Transverse colon (tissue), 4 donors: Measurements from ENCODE around the gene RGS7. TPM values are rescaled to one million over a fixed set of nuclear protein-coding genes. Genes with fewer than 3 reads are reported as not detected.

ENCODE experiments used
- DNase-seq: peaks from one replicate; pipeline ENCODE4 v3.0.0-alpha.2; 2019
- H3K27ac ChIP-seq, 4 donors: fragments of 200-600 bp; sonication (generic); 2 replicates each; pipeline ENCODE4 v1.5.1; 2016 to 2018; ENCODE audit warnings: inconsistent platforms in 4 of 4
- H3K27me3 ChIP-seq: fragments of 200-600 bp; sonication (generic); 2 replicates; pipeline ENCODE4 v1.5.1; 2017; ENCODE audit warnings: inconsistent platforms
- H3K36me3 ChIP-seq, 4 donors: fragments of 200-600 bp; sonication (generic); 2 replicates each; pipeline ENCODE4 v1.5.1; 2017 to 2019; ENCODE audit warnings: inconsistent platforms in 4 of 4
- H3K4me1 ChIP-seq, 4 donors: fragments of 200-600 bp; sonication (generic); 2 replicates each; pipeline ENCODE4 v1.5.1; 2017 to 2020; ENCODE audit warnings: inconsistent platforms in 4 of 4
- H3K4me3 ChIP-seq, 4 donors: fragments of 200-600 bp; sonication (generic); 1 replicate in 1 of 4; 2 replicates in 3 of 4; pipeline versions ENCODE4 v1.5.1 to v1.6.1; 2017 to 2019; ENCODE audit warnings: inconsistent platforms in 4 of 4
- H3K9me3 ChIP-seq, 2 donors: fragments of 200-600 bp; sonication (generic); 2 replicates each; pipeline ENCODE4 v1.5.1; 2017 to 2019; ENCODE audit warnings: inconsistent platforms in 2 of 2
- CTCF ChIP-seq, 5 experiments: fragments of 200-600 bp in 3 of 5; fragments of 450-650 bp in 2 of 5; sonication (generic) in 3 of 5; IDR thresholded peaks; 1 replicate in 2 of 5; 2 replicates in 3 of 5; pipeline ENCODE4 v1.5.1; 2016 to 2017; ENCODE audit warnings: antibody characterized with exemption in 5 of 5, inconsistent platforms in 3 of 5, mild to moderate bottlenecking in 2 of 5, moderate library complexity in 1 of 5
- EP300 ChIP-seq: sonication (generic); formaldehyde crosslinking; IDR thresholded peaks from one replicate; pipeline ENCODE4 v1.6.1; 2017; ENCODE audit warnings: antibody characterized with exemption, low read depth
- POLR2A ChIP-seq: fragments of 450-650 bp; IDR thresholded peaks from one replicate; pipeline ENCODE4 v1.6.1; 2016; ENCODE audit warnings: antibody characterized with exemption, mild to moderate bottlenecking, moderate library complexity
- POLR2AphosphoS5 ChIP-seq, 3 donors: sonication (generic); formaldehyde crosslinking; IDR thresholded peaks; one replicate each; pipeline ENCODE4 v1.6.1; 2016; ENCODE audit warnings: antibody characterized with exemption in 3 of 3
- WGBS, 2 donors: methylation state at CpG; one replicate each; pipeline ENCODE4 v1.1.5; 2018; ENCODE audit warnings: low coverage in 1 of 2; 5-methylcytosine and 5-hydroxymethylcytosine counted together
- in situ Hi-C, 4 donors: fragments of 200-750 bp; cut with MboI; loops; one replicate each; pipeline versions ENCODE4 v1.15.0 to v1.15.1; 2017; ENCODE audit warnings: low sequenced_read_pairs in 3 of 4, low pct_ligation_motif_present in 1 of 4, low pct_unique_long_range_greater_than_20kb in 1 of 4
- intact Hi-C: fragments of 100-400 bp; cut with DNase I; formaldehyde crosslinking; loops from one replicate; pipeline ENCODE4 v1.15.1; 2023; ENCODE audit warnings: low total_unique reads
- total RNA-seq, 4 donors: library from RNA; depleted of rRNA; stranded (reverse); fragments of >200 nt; gene quantifications; one replicate each; pipeline ENCODE4 v1.1.0, GENCODE V29; 2016

RGS7 gene
- total RNA-seq, 4 donors from 2014 or later, result 1.5 to 2.0 TPM; not detected in 2

DNA sequence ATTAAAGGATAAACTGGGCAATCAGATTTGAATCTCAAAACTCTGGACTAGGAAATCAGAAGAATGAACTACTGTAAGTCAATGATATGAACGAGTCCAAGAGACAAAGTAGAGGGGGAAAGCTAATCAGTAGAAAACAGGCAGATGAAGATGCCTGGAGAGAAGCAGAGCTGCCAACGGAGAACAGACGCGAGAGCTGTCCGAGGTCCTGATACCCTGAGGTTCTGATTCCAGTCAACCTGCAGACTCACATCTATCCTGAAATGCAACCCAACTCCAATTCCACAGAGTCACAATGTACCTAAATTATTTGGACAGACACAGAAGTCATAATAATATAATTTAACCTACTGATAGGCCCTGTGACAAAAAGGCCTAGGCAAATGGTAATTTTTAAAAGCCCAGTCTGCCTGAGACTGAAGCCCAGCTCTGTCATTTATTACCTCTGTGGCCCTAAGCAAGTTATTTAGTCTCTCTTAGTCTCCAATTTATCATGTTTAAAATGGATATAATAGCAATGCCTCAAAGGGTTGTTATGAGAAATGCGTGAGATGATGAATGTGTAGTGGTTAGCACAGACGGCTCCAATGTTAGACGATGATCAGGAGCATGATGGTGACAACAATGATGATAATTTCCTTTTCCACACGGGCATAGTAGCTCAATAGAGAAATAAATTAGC lies 33.4 kb downstream of the RGS7 start:
- TF ChIP-seq CTCF (IDR thresholded peaks at IDR 0.05) (no peak), POLR2AphosphoS5 (IDR thresholded peaks at IDR 0.05) (no peak), POLR2A (no peak), EP300 (no peak)
- Histone ChIP-seq H3K4me1 (no peaks in the 10 kb centered on the region), H3K27me3 (no peaks in the 10 kb centered on the region), H3K4me3 (no peak overlapping the region), H3K36me3 (no peaks in the 10 kb centered on the region), H3K9me3 (no peaks in the 10 kb centered on the region), H3K27ac (no peak overlapping the region)
- 39 to 43% methylated on average over 9 of the region's 9 CpGs for WGBS, 2 donors
- in situ Hi-C loops (no loop called here), intact Hi-C loops (no loop called here)
- DNase-seq, result peak; percentile 10

DNA sequence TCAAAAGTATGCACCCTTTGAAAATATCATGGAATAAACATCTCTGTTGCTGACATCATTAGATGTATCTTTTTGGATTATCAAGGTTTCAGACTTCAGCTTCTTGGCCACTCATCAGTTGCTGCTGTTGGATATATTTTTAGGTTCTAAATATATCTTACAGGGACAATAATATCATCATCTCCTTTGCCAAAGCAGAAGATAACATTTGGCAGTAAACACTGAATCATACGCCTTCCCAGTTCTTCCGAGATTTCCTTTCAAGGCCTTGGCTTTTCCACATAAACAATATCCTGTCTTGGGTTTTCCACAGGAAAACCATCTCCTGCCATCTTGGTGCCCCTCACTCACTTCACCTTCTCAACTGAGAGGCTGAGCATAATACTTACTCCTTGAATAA lies 39.3 kb downstream of the RGS7 start:
- H3K4me1 ChIP-seq, result no peaks in the 10 kb centered on the region
- 84 to 90% methylated on average over 2 of the region's 2 CpGs for WGBS, 2 donors
- H3K27ac ChIP-seq, result no peak overlapping the region
- H3K9me3 ChIP-seq, result no peaks in the 10 kb centered on the region
- H3K4me3 ChIP-seq, result no peak overlapping the region
- no peak for DNase-seq
- intact Hi-C loops, result no loop called here
- H3K36me3 ChIP-seq, result no peaks in the 10 kb centered on the region
- TF ChIP-seq POLR2A (no peak), EP300 (no peak), CTCF (IDR thresholded peaks at IDR 0.05) (no peak), POLR2AphosphoS5 (IDR thresholded peaks at IDR 0.05) (no peak)
- H3K27me3 ChIP-seq, result no peaks in the 10 kb centered on the region
- in situ Hi-C loops, result no loop called here

GRCh38 chr1:241316372-241316771 lies 40.6 kb downstream of the RGS7 start:
- intact Hi-C loops (no loop called here), in situ Hi-C loops (no loop called here)
- Histone ChIP-seq H3K27me3 (no peaks in the 10 kb centered on the region), H3K4me3 (no peak overlapping the region), H3K9me3 (no peaks in the 10 kb centered on the region), H3K36me3 (no peaks in the 10 kb centered on the region), H3K27ac (no peak overlapping the region), H3K4me1 (no peaks in the 10 kb centered on the region)
- TF ChIP-seq POLR2A, result no peak
- no peak for TF ChIP-seq POLR2AphosphoS5 (IDR thresholded peaks at IDR 0.05)
- TF ChIP-seq CTCF (IDR thresholded peaks at IDR 0.05), result no peak
- no peak for TF ChIP-seq EP300
- DNase-seq, result no peak
- WGBS, 2 donors, result 52 to 80% methylated on average over 3 of the region's 3 CpGs

DNA sequence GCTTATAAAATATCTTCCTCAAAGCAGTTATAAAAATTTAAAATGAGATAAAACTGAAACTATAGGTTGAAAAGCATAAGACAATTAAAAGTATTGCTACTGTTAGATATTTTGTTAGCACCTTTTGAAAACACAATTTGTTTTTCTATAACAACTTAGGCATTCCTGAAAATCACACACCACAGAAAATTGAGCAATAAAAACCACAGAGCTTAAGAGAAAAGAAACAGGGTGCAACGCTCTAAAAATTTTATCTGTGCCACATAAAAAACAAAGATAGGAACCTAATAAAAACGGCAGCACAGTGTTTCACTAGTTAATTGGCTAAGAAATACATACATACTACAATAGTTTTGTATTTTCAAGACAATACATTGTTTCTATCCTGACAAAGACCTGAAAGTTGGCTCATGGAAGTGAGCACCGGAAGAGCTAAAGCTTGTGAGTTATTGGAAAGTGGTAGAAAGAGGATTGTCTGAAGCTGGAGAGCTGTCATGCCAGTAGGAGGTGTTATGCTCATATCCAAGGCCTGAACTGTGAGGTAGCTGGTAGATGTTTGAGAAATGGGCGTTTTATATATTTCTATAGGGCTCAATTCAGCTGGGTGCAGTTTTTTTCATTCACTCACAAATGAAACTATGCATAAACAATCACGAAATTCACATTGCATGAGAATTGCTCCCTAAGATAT lies 45.8 kb downstream of the RGS7 start:
- TF ChIP-seq POLR2AphosphoS5 (IDR thresholded peaks at IDR 0.05) (no peak), CTCF (IDR thresholded peaks at IDR 0.05) (no peak), EP300 (no peak), POLR2A (no peak)
- Histone ChIP-seq H3K4me1 (no peaks in the 10 kb centered on the region), H3K27ac (no peak overlapping the region), H3K4me3 (no peak overlapping the region), H3K27me3 (no peaks in the 10 kb centered on the region), H3K36me3 (no peaks in the 10 kb centered on the region), H3K9me3 (no peaks in the 10 kb centered on the region)
- intact Hi-C loops, result no loop called here
- WGBS, 2 donors, result 43 to 57% methylated on average over 5 of the region's 5 CpGs
- in situ Hi-C loops, result no loop called here
- no peak for DNase-seq
